Neural progenitor cell (in vitro differentiated cells): ENCODE measurements around the gene TGFBR2. TPM values are rescaled to one million over a fixed set of nuclear protein-coding genes. Genes with fewer than 3 reads are reported as not detected.

ENCODE experiments used
- DNase-seq: peaks from one replicate; pipeline ENCODE4 v3.0.0-alpha.2; 2016; ENCODE audit warnings: low spot score
- H2AFZ ChIP-seq: fragments of 200-600 bp; sonication (generic); replicated peaks from 2 replicates; pipeline ENCODE4 v1.6.1; 2016; ENCODE audit warnings: antibody characterized with exemption
- H3F3A ChIP-seq: fragments of 200-600 bp; sonication (generic); 2 replicates; pipeline ENCODE4 v1.6.1; 2016; ENCODE audit warnings: antibody characterized with exemption, low read depth
- H3K27ac ChIP-seq: fragments of 200-600 bp; sonication (generic); 2 replicates; pipeline ENCODE4 v1.5.1; 2016; ENCODE audit warnings: mild to moderate bottlenecking
- H3K27me3 ChIP-seq: fragments of 200-600 bp; sonication (generic); 2 replicates; pipeline ENCODE4 v1.6.1; 2016; ENCODE audit warnings: mild to moderate bottlenecking, moderate library complexity
- H3K36me3 ChIP-seq: fragments of 200-600 bp; sonication (generic); 2 replicates; pipeline ENCODE4 v1.5.1; 2016
- H3K4me1 ChIP-seq: fragments of 200-600 bp; sonication (generic); 2 replicates; pipeline ENCODE4 v1.6.1; 2016; ENCODE audit warnings: mixed run types
- H3K4me2 ChIP-seq: fragments of 200-600 bp; sonication (generic); 2 replicates; pipeline ENCODE4 v1.6.1; 2016
- H3K4me3 ChIP-seq: fragments of 200-600 bp; sonication (generic); 2 replicates; pipeline ENCODE4 v1.5.1; 2016
- H3K79me2 ChIP-seq: fragments of 200-600 bp; sonication (generic); 2 replicates; pipeline ENCODE4 v1.6.1; 2016; ENCODE audit warnings: low read depth
- H3K9ac ChIP-seq: fragments of 200-600 bp; sonication (generic); 2 replicates; pipeline ENCODE4 v1.6.1; 2016
- H3K9me3 ChIP-seq: fragments of 200-600 bp; sonication (generic); 2 replicates; pipeline ENCODE4 v1.5.1; 2016; ENCODE audit warnings: low read depth
- H4K20me1 ChIP-seq: fragments of 200-600 bp; sonication (generic); 2 replicates; pipeline ENCODE4 v1.6.1; 2016; ENCODE audit warnings: low read depth
- H3K27ac Mint-ChIP-seq: 3 replicates; pipeline ENCODE4 v1.8.0; 2021; ENCODE audit warnings: mixed read lengths
- H3K27me3 Mint-ChIP-seq: 2 replicates; pipeline ENCODE4 v1.8.0; 2022; ENCODE audit warnings: low read depth, mild to moderate bottlenecking, inconsistent platforms, moderate library complexity, mixed read lengths; ENCODE audit not compliant: insufficient read depth
- H3K36me3 Mint-ChIP-seq: 3 replicates; pipeline ENCODE4 v1.8.0; 2021; ENCODE audit warnings: mixed read lengths
- H3K4me1 Mint-ChIP-seq: 3 replicates; pipeline ENCODE4 v1.8.0; 2021; ENCODE audit warnings: mixed read lengths
- H3K4me3 Mint-ChIP-seq: 3 replicates; pipeline ENCODE4 v1.8.0; 2021; ENCODE audit warnings: mild to moderate bottlenecking, moderate library complexity, mixed read lengths
- H3K9me3 Mint-ChIP-seq: 3 replicates; pipeline ENCODE4 v1.8.0; 2020; ENCODE audit warnings: mixed read lengths
- CTCF ChIP-seq: fragments of 200-600 bp; sonication (generic); IDR thresholded peaks from 2 replicates; pipeline ENCODE4 v1.5.1; 2017; ENCODE audit warnings: antibody characterized with exemption, mild to moderate bottlenecking
- EZH2 ChIP-seq: fragments of 200-600 bp; sonication (generic); IDR thresholded peaks from 2 replicates; pipeline ENCODE4 v1.6.1; 2017; ENCODE audit warnings: antibody characterized with exemption, mild to moderate bottlenecking, moderate library complexity
- EZH2phosphoT487 ChIP-seq: fragments of 200-600 bp; sonication (generic); IDR thresholded peaks from 2 replicates; pipeline ENCODE4 v1.6.1; 2017; ENCODE audit warnings: antibody characterized with exemption
- total RNA-seq: library from RNA; depleted of rRNA; stranded (reverse); fragments of >200 nt; gene quantifications from 2 replicates; pipeline ENCODE4 v1.2.3, GENCODE V29; 2015; ENCODE audit warnings: low replicate concordance

The TGFBR2 gene
- total RNA-seq, 1 donor from 2014 or later, result 7.3 TPM

GRCh38 chr3:30648670-30649357 lies 42.4 kb downstream of the TGFBR2 start:
- no peak for TF ChIP-seq CTCF
- TF ChIP-seq EZH2, result no peak
- no peak for TF ChIP-seq EZH2phosphoT487
- Histone ChIP-seq H3K27me3 (no peaks in the 10 kb centered on the region), H3K27ac (no peak overlapping the region), H2AFZ (no peak overlapping the region), H3K4me2 (no peak overlapping the region), H3K4me1 (peaks cover 10% of the 10 kb centered on the region), H3F3A (no peaks in the 10 kb centered on the region), H3K36me3 (no peaks in the 10 kb centered on the region), H3K9me3 (no peaks in the 10 kb centered on the region), H3K79me2 (no peaks in the 10 kb centered on the region), H4K20me1 (no peaks in the 10 kb centered on the region), H3K9ac (no peak overlapping the region), H3K4me3 (no peak overlapping the region)
- H3K27me3 Mint-ChIP-seq, result peaks cover 2% of the 10 kb centered on the region
- H3K36me3 Mint-ChIP-seq, result peaks cover 54% of the 10 kb centered on the region
- H3K27ac Mint-ChIP-seq, result no peak overlapping the region
- H3K9me3 Mint-ChIP-seq, result no peaks in the 10 kb centered on the region
- peaks cover 12% of the 10 kb centered on the region for H3K4me1 Mint-ChIP-seq
- H3K4me3 Mint-ChIP-seq, result no peak overlapping the region
- DNase-seq, result no peak

GRCh38 chr3:30649572-30650318 lies 43.3 kb downstream of the TGFBR2 start:
- no peak overlapping the region for H2AFZ ChIP-seq
- no peak overlapping the region for H3K4me3 Mint-ChIP-seq
- H3K27ac Mint-ChIP-seq, result no peak overlapping the region
- no peaks in the 10 kb centered on the region for H4K20me1 ChIP-seq
- no peak overlapping the region for H3K4me3 ChIP-seq
- H3K36me3 Mint-ChIP-seq, result peaks cover 48% of the 10 kb centered on the region
- H3K4me1 Mint-ChIP-seq, result peaks cover 21% of the 10 kb centered on the region
- no peak overlapping the region for H3K27ac ChIP-seq
- no peaks in the 10 kb centered on the region for H3K9me3 ChIP-seq
- no peaks in the 10 kb centered on the region for H3K9me3 Mint-ChIP-seq
- TF ChIP-seq EZH2, result no peak
- TF ChIP-seq CTCF, result no peak
- TF ChIP-seq EZH2phosphoT487, result no peak
- H3K27me3 ChIP-seq, result no peaks in the 10 kb centered on the region
- H3K36me3 ChIP-seq, result no peaks in the 10 kb centered on the region
- no peak for DNase-seq
- H3K79me2 ChIP-seq, result no peaks in the 10 kb centered on the region
- H3K27me3 Mint-ChIP-seq, result peaks cover 5% of the 10 kb centered on the region
- H3F3A ChIP-seq, result no peaks in the 10 kb centered on the region
- H3K4me1 ChIP-seq, result peaks cover 10% of the 10 kb centered on the region
- H3K9ac ChIP-seq, result no peak overlapping the region
- no peak overlapping the region for H3K4me2 ChIP-seq

DNA sequence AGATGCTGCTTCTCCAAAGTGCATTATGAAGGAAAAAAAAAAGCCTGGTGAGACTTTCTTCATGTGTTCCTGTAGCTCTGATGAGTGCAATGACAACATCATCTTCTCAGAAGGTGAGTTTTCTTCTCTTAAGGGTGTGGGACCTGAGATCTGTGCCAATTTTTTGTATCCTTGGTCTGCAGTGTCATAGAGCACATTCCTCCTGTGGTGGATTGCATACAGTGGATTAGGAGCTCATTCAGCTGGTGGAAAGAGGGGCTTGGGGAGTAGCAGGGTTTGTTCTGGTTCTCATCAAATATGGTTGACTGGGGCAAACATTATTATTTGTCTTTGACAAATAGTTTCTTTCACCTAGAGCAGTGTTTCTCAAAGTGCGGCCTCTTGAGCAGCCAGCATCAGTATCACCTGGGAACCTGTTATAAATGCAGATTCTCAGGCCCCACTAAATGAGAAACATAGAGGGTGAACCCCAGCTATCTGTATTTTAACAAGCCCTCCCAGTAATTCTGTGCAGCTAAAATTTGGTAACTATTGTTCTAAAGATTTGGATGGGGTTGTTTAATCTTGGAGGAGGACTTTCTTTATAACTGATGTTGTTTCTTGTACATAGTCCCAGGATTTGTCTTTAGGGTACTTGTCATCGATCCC lies 44.1 kb downstream of the TGFBR2 start:
- TF ChIP-seq EZH2 (no peak), EZH2phosphoT487 (no peak), CTCF (no peak)
- no peak overlapping the region for H3K27ac Mint-ChIP-seq
- no peaks in the 10 kb centered on the region for H3K79me2 ChIP-seq

More for the DNA sequence above, 44.1 kb downstream of the TGFBR2 start:
- H3K4me2 ChIP-seq, result no peak overlapping the region
- Mint-ChIP-seq H3K36me3 (peaks cover 45% of the 10 kb centered on the region), H3K9me3 (no peaks in the 10 kb centered on the region), H3K4me1 (peaks cover 28% of the 10 kb centered on the region), H3K4me3 (no peak overlapping the region), H3K27me3 (peaks cover 5% of the 10 kb centered on the region)
- no peak for DNase-seq
- H3K36me3 ChIP-seq, result no peaks in the 10 kb centered on the region
- H3K27me3 ChIP-seq, result no peaks in the 10 kb centered on the region
- H2AFZ ChIP-seq, result no peak overlapping the region
- no peaks in the 10 kb centered on the region for H4K20me1 ChIP-seq
- no peak overlapping the region for H3K27ac ChIP-seq
- H3K4me1 ChIP-seq, result peaks cover 10% of the 10 kb centered on the region
- no peaks in the 10 kb centered on the region for H3F3A ChIP-seq
- no peaks in the 10 kb centered on the region for H3K9me3 ChIP-seq
- no peak overlapping the region for H3K9ac ChIP-seq
- H3K4me3 ChIP-seq, result no peak overlapping the region
